ENCODE data around the gene SNX12. TPM values are rescaled to one million over a fixed set of nuclear protein-coding genes. Genes with fewer than 3 reads are reported as not detected.

Gene SNX12
- total RNA-seq, 1 experiment from 2014 or later = 69.4 TPM

DNA sequence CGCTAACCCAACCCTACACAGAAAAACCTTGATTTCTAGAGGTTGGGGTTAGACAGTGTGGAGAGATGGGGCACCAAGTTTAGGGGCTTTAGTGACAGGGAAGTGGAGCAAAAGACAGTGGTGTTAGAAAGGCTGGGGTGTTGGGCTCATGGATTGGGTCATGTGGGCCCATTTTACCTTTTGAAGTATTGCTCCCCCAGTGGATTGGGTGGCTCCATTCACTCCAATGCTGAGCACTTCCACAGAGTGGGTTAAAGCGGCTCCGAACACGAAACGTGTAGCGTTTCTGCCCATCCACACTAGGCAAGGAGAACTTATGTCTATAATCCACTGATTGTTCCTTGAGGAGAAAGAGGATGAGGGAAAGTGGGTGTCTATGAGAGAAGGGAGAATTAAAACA is 40.9 kb upstream of the SNX12 start:
- CTCF ChIA-PET = no interaction called here
- H3K4me1 Mint-ChIP-seq = peaks cover 31% of the 10 kb centered on the region

More for the DNA sequence above, 40.9 kb upstream of the SNX12 start:
- H3K27me3 Mint-ChIP-seq (ENCODE audit: low read depth) = peaks cover 53% of the 10 kb centered on the region
- no peak overlapping the region for H3K27ac Mint-ChIP-seq
- H3K36me3 Mint-ChIP-seq = no peaks in the 10 kb centered on the region
- ATAC-seq = no peak
- no peaks in the 10 kb centered on the region for H3K9me3 Mint-ChIP-seq
- no peak overlapping the region for H3K4me3 Mint-ChIP-seq
- POLR2A ChIA-PET = no interaction called here
- TF ChIP-seq, protein P1, sequence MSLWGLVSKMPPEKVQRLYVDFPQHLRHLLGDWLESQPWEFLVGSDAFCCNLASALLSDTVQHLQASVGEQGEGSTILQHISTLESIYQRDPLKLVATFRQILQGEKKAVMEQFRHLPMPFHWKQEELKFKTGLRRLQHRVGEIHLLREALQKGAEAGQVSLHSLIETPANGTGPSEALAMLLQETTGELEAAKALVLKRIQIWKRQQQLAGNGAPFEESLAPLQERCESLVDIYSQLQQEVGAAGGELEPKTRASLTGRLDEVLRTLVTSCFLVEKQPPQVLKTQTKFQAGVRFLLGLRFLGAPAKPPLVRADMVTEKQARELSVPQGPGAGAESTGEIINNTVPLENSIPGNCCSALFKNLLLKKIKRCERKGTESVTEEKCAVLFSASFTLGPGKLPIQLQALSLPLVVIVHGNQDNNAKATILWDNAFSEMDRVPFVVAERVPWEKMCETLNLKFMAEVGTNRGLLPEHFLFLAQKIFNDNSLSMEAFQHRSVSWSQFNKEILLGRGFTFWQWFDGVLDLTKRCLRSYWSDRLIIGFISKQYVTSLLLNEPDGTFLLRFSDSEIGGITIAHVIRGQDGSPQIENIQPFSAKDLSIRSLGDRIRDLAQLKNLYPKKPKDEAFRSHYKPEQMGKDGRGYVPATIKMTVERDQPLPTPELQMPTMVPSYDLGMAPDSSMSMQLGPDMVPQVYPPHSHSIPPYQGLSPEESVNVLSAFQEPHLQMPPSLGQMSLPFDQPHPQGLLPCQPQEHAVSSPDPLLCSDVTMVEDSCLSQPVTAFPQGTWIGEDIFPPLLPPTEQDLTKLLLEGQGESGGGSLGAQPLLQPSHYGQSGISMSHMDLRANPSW (CRISPR knock-in tag; conservative IDR thresholded peaks at IDR 0.05; ENCODE audit: low read depth) = no peak
- TF ChIP-seq ARID4B (CRISPR knock-in tag; IDR thresholded peaks at IDR 0.05; ENCODE audit: borderline replicate concordance) = no peak
- TF ChIP-seq CREM (CRISPR knock-in tag; IDR thresholded peaks at IDR 0.05) = no peak
- no peak for TF ChIP-seq ZNF671 (CRISPR knock-in tag; IDR thresholded peaks at IDR 0.05)
- no peak for TF ChIP-seq ZNF232 (CRISPR knock-in tag; IDR thresholded peaks at IDR 0.05)
- no peak for TF ChIP-seq SOX15 (CRISPR knock-in tag; IDR thresholded peaks at IDR 0.05)
- TF ChIP-seq NFATC4 (CRISPR knock-in tag; IDR thresholded peaks at IDR 0.05) = no peak
- TF ChIP-seq, protein P2, sequence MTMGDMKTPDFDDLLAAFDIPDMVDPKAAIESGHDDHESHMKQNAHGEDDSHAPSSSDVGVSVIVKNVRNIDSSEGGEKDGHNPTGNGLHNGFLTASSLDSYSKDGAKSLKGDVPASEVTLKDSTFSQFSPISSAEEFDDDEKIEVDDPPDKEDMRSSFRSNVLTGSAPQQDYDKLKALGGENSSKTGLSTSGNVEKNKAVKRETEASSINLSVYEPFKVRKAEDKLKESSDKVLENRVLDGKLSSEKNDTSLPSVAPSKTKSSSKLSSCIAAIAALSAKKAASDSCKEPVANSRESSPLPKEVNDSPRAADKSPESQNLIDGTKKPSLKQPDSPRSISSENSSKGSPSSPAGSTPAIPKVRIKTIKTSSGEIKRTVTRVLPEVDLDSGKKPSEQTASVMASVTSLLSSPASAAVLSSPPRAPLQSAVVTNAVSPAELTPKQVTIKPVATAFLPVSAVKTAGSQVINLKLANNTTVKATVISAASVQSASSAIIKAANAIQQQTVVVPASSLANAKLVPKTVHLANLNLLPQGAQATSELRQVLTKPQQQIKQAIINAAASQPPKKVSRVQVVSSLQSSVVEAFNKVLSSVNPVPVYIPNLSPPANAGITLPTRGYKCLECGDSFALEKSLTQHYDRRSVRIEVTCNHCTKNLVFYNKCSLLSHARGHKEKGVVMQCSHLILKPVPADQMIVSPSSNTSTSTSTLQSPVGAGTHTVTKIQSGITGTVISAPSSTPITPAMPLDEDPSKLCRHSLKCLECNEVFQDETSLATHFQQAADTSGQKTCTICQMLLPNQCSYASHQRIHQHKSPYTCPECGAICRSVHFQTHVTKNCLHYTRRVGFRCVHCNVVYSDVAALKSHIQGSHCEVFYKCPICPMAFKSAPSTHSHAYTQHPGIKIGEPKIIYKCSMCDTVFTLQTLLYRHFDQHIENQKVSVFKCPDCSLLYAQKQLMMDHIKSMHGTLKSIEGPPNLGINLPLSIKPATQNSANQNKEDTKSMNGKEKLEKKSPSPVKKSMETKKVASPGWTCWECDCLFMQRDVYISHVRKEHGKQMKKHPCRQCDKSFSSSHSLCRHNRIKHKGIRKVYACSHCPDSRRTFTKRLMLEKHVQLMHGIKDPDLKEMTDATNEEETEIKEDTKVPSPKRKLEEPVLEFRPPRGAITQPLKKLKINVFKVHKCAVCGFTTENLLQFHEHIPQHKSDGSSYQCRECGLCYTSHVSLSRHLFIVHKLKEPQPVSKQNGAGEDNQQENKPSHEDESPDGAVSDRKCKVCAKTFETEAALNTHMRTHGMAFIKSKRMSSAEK (CRISPR knock-in tag; IDR thresholded peaks at IDR 0.05; ENCODE audit: borderline replicate concordance) = no peak
- no peak for TF ChIP-seq IRF1 (CRISPR knock-in tag; IDR thresholded peaks at IDR 0.05)
- no peak for TF ChIP-seq GTF2I (CRISPR knock-in tag; conservative IDR thresholded peaks at IDR 0.05)
- DNase-seq (ENCODE audit: low spot score) = no peak
